Measurements from ENCODE around the gene C3orf18.

GRCh38 chr3:50604628-50605588, 37.4 kb upstream of the C3orf18 start:
- no peak for TF ChIP-seq SUZ12 (IDR thresholded peaks at IDR 0.05; ENCODE audit: extremely low read depth, insufficient read depth, insufficient read length)
- no peak for TF ChIP-seq YY1 (IDR thresholded peaks at IDR 0.05; ENCODE audit: insufficient read depth, insufficient read length)
- TF ChIP-seq ZNF274 (IDR thresholded peaks at IDR 0.05; ENCODE audit: low read depth, low read length), result no peak

All from NT2/D1 (cell line).